Erythroblast (primary cell): ENCODE measurements around the gene ATP1A3.

Source experiments
- GATA1 ChIP-seq: IDR thresholded peaks from 2 replicates; pipeline ENCODE4 v1.6.1; 2011; ENCODE audit warnings: low read depth, mild to moderate bottlenecking, control low read depth, low read length, moderate library complexity
- POLR2A ChIP-seq: IDR thresholded peaks from 2 replicates; pipeline ENCODE4 v1.6.1; 2011; ENCODE audit warnings: mild to moderate bottlenecking, low read length

GRCh38 chr19:41927497-41928192, 66.4 kb downstream of the ATP1A3 start:
- TF ChIP-seq POLR2A (no peak), GATA1 (no peak)
